ENCODE data around the gene ELMO1. TPM values are rescaled to one million over a fixed set of nuclear protein-coding genes. Genes with fewer than 3 reads are reported as not detected.

Gene ELMO1
- total RNA-seq, 4 donors from 2014 or later = 11.5 to 19.9 (median 17.4) TPM

- intact Hi-C loops (cut with DNase I; ENCODE audit: low total_unique reads) = no loop called here
- peak in 1 of 2 donors; percentile 27 for DNase-seq (ENCODE audit: low spot score in 2 of 2)
- no peak overlapping the region for H3K4me3 ChIP-seq (ENCODE audit: low read depth, poor library complexity, severe bottlenecking)
- 78 to 83% methylated on average over 6 of the region's 6 CpGs for whole genome bisulfite sequencing, 2 donors
- TF ChIP-seq POLR2A (IDR thresholded peaks at IDR 0.05) = no peak
- TF ChIP-seq, protein P1, sequence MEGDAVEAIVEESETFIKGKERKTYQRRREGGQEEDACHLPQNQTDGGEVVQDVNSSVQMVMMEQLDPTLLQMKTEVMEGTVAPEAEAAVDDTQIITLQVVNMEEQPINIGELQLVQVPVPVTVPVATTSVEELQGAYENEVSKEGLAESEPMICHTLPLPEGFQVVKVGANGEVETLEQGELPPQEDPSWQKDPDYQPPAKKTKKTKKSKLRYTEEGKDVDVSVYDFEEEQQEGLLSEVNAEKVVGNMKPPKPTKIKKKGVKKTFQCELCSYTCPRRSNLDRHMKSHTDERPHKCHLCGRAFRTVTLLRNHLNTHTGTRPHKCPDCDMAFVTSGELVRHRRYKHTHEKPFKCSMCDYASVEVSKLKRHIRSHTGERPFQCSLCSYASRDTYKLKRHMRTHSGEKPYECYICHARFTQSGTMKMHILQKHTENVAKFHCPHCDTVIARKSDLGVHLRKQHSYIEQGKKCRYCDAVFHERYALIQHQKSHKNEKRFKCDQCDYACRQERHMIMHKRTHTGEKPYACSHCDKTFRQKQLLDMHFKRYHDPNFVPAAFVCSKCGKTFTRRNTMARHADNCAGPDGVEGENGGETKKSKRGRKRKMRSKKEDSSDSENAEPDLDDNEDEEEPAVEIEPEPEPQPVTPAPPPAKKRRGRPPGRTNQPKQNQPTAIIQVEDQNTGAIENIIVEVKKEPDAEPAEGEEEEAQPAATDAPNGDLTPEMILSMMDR (IDR thresholded peaks at IDR 0.05) = no peak
Measured at GRCh38 chr7:37092548-37092947, 356.1 kb downstream of the ELMO1 start.

DNA sequence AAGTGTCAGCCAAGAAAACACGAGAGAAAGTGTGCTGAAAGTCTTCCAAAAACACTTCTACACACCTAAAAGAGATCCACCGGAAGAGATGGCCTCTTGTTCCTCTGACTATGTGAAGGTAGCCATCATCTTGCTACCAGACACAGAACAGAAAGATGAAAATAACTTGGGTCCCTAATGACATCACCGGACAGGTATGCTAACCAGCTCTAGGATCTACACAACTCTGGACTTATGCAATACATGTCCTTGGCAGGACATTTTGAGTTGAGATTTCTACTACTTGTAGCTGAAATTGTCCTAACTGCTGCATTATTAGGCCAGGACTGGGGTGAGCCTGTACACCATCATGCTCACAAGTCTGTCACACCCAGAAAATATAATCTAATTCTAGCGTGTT, 358.7 kb downstream of the ELMO1 start:
- intact Hi-C loops (cut with DNase I; ENCODE audit: low total_unique reads) = no loop called here
- peak in 1 of 2 donors; percentile 26 for DNase-seq (ENCODE audit: low spot score in 2 of 2)
- TF ChIP-seq POLR2A (IDR thresholded peaks at IDR 0.05) = no peak
- TF ChIP-seq, protein P1 (IDR thresholded peaks at IDR 0.05) = no peak
- whole genome bisulfite sequencing, 2 donors = 82 to 92% methylated on average over 4 of the region's 4 CpGs
- H3K4me3 ChIP-seq (ENCODE audit: low read depth, poor library complexity, severe bottlenecking) = no peak overlapping the region

DNA sequence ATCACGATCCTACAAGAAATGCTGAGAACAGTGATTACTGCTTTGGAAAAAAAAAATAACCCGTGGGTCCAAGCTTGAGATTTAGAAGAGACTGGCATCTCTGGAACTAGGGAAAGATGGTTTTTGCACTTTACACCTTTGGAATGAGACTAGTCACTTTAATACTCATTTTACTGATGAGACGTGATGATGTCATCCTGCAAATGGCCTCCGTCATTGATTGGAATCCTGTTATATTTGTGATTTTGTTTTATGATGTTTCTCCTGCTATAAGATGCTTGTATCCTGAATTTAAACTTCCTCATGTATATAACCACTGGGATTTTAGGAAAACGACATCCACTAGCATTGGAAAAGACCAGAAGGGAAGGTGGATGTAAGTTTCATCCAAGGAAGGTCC, 363.1 kb downstream of the ELMO1 start:
- 89 to 96% methylated on average over 5 of the region's 5 CpGs for WGBS, 2 donors
- intact Hi-C loops (cut with DNase I; ENCODE audit: low total_unique reads) = no loop called here
- H3K4me3 ChIP-seq (ENCODE audit: low read depth, poor library complexity, severe bottlenecking) = no peak overlapping the region
- DNase-seq (ENCODE audit: low spot score in 2 of 2) = no peak
- TF ChIP-seq POLR2A (IDR thresholded peaks at IDR 0.05) = no peak
- TF ChIP-seq, protein P1 (IDR thresholded peaks at IDR 0.05) = no peak

DNA sequence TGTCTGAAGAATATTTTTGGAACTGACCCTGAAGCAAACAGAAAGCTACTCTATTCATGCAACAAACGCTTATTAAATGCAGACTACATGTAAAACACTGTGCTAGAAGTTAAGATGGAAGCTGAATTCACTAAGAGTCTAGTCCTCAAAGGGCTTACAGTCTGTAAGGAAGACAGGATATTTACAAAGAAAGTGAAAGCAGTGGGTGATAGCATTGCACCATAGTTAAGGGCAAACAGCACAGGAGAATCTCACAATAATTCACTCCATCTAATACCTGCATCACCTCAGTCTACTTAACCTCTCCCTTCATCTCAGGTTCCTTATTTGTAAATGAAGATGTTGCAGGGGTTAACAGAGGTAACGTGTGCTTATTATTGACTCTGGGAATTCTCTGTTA, 364.4 kb downstream of the ELMO1 start:
- WGBS, 2 donors = 71 to 72% methylated on average over 2 of the region's 2 CpGs
- no peak for DNase-seq (ENCODE audit: low spot score in 2 of 2)
- no peak for TF ChIP-seq POLR2A (IDR thresholded peaks at IDR 0.05)
- TF ChIP-seq, protein P1 (IDR thresholded peaks at IDR 0.05) = no peak
- intact Hi-C loops (cut with DNase I; ENCODE audit: low total_unique reads) = no loop called here
- H3K4me3 ChIP-seq (ENCODE audit: low read depth, poor library complexity, severe bottlenecking) = no peak overlapping the region

GRCh38 chr7:37083311-37084096, 365.2 kb downstream of the ELMO1 start:
- H3K4me3 ChIP-seq (ENCODE audit: low read depth, poor library complexity, severe bottlenecking) = no peak overlapping the region
- intact Hi-C loops (cut with DNase I; ENCODE audit: low total_unique reads) = no loop called here
- TF ChIP-seq POLR2A (IDR thresholded peaks at IDR 0.05) = no peak
- TF ChIP-seq, protein P1 (IDR thresholded peaks at IDR 0.05) = no peak
- 56 to 64% methylated on average over 5 of the region's 5 CpGs for WGBS, 2 donors
- DNase-seq (ENCODE audit: low spot score in 2 of 2) = peak in 1 of 2 donors; percentile 15

Data from lower leg skin (tissue), 4 donors.